Hair follicular keratinocyte (primary cell): ENCODE measurements around the gene FBLN2. TPM values are rescaled to one million over a fixed set of nuclear protein-coding genes. Genes with fewer than 3 reads are reported as not detected.

Experiments
- total RNA-seq: library from RNA; depleted of rRNA; stranded (reverse); fragments of >200 nt; gene quantifications from 2 replicates; pipeline ENCODE4 v1.2.3, GENCODE V29; 2015

FBLN2 gene
- total RNA-seq, result 0.86 and 2.3 TPM in 2 replicates

GRCh38 chr3:13548696-13549622, at the start of gene FBLN2:
FBLN2 (plus strand) TSS chr3:13549125; CDS start chr3:13570356, 21,231 bp downstream.

Other genes starting within 250 kb of the FBLN2 start
- 0.04 TPM in 1 of 2 replicates, not detected in the other for gene NUP210, start 128.8 kb upstream of the FBLN2 start, total RNA-seq
- 14.8 and 16.3 TPM in 2 replicates for gene HDAC11, start 68.8 kb upstream of the FBLN2 start, total RNA-seq